Measurements from ENCODE around the gene DHX36. TPM values are rescaled to one million over a fixed set of nuclear protein-coding genes. Genes with fewer than 3 reads are reported as not detected.
A peak's percentile ranks its signal among the peaks of the same experiment; 100 is the strongest.

The DHX36 gene
- total RNA-seq, 1 donor from 2014 or later, result 16.8 TPM

DNA sequence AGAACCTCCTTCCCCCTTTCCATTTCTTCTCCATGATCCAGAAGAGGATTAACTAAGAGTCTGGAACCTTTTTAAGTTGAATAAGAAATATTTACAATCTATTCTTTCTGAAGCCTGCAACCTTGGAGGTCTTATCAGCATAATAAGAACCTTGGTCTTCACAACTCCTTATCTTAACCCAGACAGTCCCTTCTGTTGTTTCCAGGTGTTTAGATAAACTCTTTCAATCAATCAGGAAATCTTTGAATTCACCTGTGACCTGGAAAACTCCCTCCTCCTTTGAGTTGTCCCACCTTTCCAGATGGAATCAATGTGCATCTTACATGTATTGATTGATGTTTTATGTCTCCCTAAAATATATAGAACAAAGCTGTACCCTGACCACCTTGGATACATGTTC, 3.6 kb upstream of the DHX36 start:
- no peaks in the 10 kb centered on the region for H3K9me3 ChIP-seq
- no peak overlapping the region for H3K4me3 ChIP-seq
- H3K27ac ChIP-seq, result no peak overlapping the region
- H3K4me1 ChIP-seq, result peaks cover 0 to 8% of the 10 kb centered on the region in 2 donors
- H3K27me3 ChIP-seq, result no peaks in the 10 kb centered on the region
- H3K36me3 ChIP-seq, result no peaks in the 10 kb centered on the region
- no peak for DNase-seq (ENCODE audit: low spot score in 2 of 2)
- TF ChIP-seq, protein P1, sequence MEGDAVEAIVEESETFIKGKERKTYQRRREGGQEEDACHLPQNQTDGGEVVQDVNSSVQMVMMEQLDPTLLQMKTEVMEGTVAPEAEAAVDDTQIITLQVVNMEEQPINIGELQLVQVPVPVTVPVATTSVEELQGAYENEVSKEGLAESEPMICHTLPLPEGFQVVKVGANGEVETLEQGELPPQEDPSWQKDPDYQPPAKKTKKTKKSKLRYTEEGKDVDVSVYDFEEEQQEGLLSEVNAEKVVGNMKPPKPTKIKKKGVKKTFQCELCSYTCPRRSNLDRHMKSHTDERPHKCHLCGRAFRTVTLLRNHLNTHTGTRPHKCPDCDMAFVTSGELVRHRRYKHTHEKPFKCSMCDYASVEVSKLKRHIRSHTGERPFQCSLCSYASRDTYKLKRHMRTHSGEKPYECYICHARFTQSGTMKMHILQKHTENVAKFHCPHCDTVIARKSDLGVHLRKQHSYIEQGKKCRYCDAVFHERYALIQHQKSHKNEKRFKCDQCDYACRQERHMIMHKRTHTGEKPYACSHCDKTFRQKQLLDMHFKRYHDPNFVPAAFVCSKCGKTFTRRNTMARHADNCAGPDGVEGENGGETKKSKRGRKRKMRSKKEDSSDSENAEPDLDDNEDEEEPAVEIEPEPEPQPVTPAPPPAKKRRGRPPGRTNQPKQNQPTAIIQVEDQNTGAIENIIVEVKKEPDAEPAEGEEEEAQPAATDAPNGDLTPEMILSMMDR (IDR thresholded peaks at IDR 0.05), result no peak
- intact Hi-C loops (cut with DNase I), result no loop called here

DNA sequence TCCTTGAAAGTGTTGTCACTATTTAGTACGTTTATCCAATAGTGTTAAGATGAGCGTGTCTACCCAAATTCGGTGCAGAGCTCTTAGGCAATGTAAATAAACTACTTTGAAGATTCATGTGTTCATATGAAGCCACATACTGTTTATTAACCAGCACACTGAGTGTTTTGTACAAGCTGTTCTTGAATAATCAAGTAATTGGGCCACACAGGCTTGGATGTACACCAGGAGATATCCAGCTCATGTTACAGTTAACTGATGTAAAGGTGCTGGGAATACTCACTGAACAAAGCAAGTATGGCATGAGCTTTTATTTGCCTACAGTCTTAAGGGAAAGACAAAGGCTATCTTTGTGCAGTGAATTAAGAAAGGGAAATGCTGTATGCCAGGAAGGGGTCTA, 632 bp upstream of the DHX36 start:
- H3K4me3 ChIP-seq, result peak overlapping the region; percentile 73 to 82
- peaks cover 0 to 19% of the 10 kb centered on the region in 2 donors for H3K4me1 ChIP-seq
- DNase-seq (ENCODE audit: low spot score in 2 of 2), result no peak
- no peaks in the 10 kb centered on the region for H3K36me3 ChIP-seq
- peak overlapping the region; percentile 79 to 90 for H3K27ac ChIP-seq
- H3K9me3 ChIP-seq, result no peaks in the 10 kb centered on the region
- TF ChIP-seq, protein P1 (IDR thresholded peaks at IDR 0.05), result no peak
- intact Hi-C loops (cut with DNase I), result loop anchor here (5.0 kb wide), 1 partner anchor 1163 kb away; the partner anchor contains the start of gene RAP2B
- no peaks in the 10 kb centered on the region for H3K27me3 ChIP-seq

DNA sequence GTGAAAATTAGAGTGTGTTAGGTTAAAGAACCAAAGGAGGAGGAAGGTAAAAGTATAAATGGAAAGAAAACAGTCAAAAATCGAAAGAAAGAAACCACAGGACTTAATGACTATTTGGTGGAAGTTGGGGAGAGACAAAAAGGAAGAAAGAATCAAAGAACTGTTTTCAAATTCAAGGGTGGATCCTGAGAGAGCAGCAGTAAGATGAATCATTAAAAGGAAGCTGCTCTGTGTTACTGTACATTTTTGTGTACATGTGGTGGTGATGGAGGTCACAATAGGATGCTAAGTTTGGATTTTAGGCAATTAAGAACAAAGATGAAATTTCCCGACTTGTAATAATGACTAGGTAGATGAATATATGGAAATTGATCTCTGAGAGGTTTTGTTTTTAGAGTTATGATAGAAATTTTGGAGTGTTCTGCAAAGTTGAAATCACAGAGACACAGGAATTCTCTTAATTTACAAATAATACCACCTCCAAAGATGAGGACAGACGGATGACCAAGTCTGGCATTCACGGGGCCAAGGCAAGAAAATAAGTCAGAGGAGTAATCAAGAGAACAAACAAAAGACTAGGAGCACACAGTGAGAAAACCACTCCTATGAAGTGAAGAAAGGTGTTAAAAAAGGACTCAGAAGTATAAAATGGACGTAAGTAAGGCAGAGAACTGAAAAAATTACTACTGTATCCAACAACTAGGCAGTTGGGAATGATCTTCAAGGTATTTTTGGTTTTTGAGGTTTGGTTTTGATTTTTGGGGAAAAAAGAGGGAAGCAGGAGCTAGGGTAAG, 7.1 kb downstream of the DHX36 start:
- Histone ChIP-seq H3K27me3 (no peaks in the 10 kb centered on the region), H3K9me3 (no peaks in the 10 kb centered on the region), H3K27ac (no peak overlapping the region), H3K4me1 (peaks cover 0 to 8% of the 10 kb centered on the region in 2 donors), H3K36me3 (peaks cover 22 to 23% of the 10 kb centered on the region in 2 donors), H3K4me3 (no peak overlapping the region)
- TF ChIP-seq, protein P1 (IDR thresholded peaks at IDR 0.05), result no peak
- no peak for DNase-seq (ENCODE audit: low spot score in 2 of 2)
- intact Hi-C loops (cut with DNase I), result no loop called here

DNA sequence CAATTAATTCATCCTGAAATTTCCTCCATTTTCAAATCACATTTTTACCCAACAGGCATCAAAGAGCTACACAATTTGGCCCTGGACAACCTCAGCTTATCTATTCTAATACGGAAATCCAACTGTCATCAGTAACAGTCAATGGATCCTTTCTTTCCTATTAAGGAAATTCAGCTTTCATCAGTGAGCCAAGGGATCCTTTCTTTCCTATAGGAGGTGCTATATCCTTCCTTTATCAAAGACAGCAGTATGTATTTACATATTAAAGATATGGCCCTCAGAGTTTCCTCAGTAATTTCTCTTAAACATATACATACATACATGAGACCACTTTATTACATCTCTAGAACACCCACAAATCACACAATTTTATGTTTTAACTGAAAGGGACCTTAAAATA, 10.1 kb downstream of the DHX36 start:
- Histone ChIP-seq H3K9me3 (no peaks in the 10 kb centered on the region), H3K4me1 (peaks cover 0 to 2% of the 10 kb centered on the region in 2 donors), H3K27ac (no peak overlapping the region), H3K36me3 (peaks cover 22 to 23% of the 10 kb centered on the region in 2 donors), H3K4me3 (no peak overlapping the region), H3K27me3 (no peaks in the 10 kb centered on the region)
- DNase-seq (ENCODE audit: low spot score in 2 of 2), result no peak
- TF ChIP-seq, protein P1 (IDR thresholded peaks at IDR 0.05), result no peak
- intact Hi-C loops (cut with DNase I), result no loop called here

DNA sequence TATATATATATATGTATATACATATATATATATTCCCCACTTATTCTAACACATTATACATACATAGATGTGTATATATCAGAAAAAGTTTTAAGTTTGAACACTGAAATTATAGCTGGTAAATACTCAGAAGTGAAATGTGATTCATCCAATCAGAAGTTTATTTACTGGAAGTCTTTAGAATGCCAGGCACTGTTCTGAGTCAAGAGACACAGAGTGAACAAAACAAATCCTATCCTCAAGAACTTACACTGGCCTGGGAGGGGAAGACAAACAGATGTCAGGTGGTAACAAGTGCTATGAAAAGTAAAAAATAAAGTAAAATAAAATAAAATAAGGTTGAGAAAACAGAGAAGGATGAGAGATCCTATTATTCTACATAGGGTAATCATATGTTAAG, 13.4 kb downstream of the DHX36 start:
- Histone ChIP-seq H3K27ac (no peak overlapping the region), H3K9me3 (no peaks in the 10 kb centered on the region), H3K4me3 (no peak overlapping the region), H3K4me1 (no peaks in the 10 kb centered on the region), H3K27me3 (no peaks in the 10 kb centered on the region), H3K36me3 (peaks cover 33 to 44% of the 10 kb centered on the region in 2 donors)
- intact Hi-C loops (cut with DNase I), result no loop called here
- TF ChIP-seq, protein P1 (IDR thresholded peaks at IDR 0.05), result no peak
- no peak for DNase-seq (ENCODE audit: low spot score in 2 of 2)
